Activated CD4-positive, alpha-beta memory T cell treated with anti-CD3 and anti-CD28 coated beads for 36 hours (primary cell): ENCODE results near the gene CCDC192. TPM values are rescaled to one million over a fixed set of nuclear protein-coding genes. Genes with fewer than 3 reads are reported as not detected.

Source experiments
- CTCF ChIA-PET: fragments of 350-600 bp; sonication (Branson Sonifier 250); formaldehyde crosslinking; loops from one replicate; lab custom pipeline; 2021; ENCODE audit warnings: antibody characterized with exemption, inconsistent platforms; lab: Charles Lee
- POLR2A ChIA-PET: fragments of 350-600 bp; sonication (Branson Sonifier 250); formaldehyde crosslinking; loops from one replicate; lab custom pipeline; 2021; ENCODE audit warnings: antibody characterized with exemption; lab: Charles Lee
- DNase-seq: peaks from one replicate; pipeline ENCODE4 v3.0.0-alpha.2; 2020
- H3K27ac Mint-ChIP-seq: one replicate; pipeline ENCODE4 v1.8.0; 2021; ENCODE audit warnings: mixed read lengths
- H3K27me3 Mint-ChIP-seq: one replicate; pipeline ENCODE4 v1.8.0; 2021; ENCODE audit warnings: mixed read lengths
- H3K36me3 Mint-ChIP-seq: one replicate; pipeline ENCODE4 v1.8.0; 2021; ENCODE audit warnings: mixed read lengths
- H3K4me1 Mint-ChIP-seq: one replicate; pipeline ENCODE4 v1.8.0; 2021; ENCODE audit warnings: low read depth, mixed read lengths
- H3K4me3 Mint-ChIP-seq: one replicate; pipeline ENCODE4 v1.8.0; 2021; ENCODE audit warnings: mild to moderate bottlenecking, mixed read lengths
- H3K9me3 Mint-ChIP-seq: one replicate; pipeline ENCODE4 v1.8.0; 2021; ENCODE audit warnings: mixed read lengths
- intact Hi-C: fragments of 100-400 bp; cut with micrococcal nuclease; formaldehyde crosslinking; loops from one replicate; pipeline ENCODE4 v1.15.1; 2023
- total RNA-seq, 2 experiments: library from RNA; stranded (reverse); gene quantifications; one replicate each; pipeline ENCODE4 v1.2.3, GENCODE V29; 2021

CCDC192 gene
- total RNA-seq, 2 experiments from 2014 or later = not detected

- CTCF ChIA-PET = no interaction called here
- DNase-seq = no peak
- POLR2A ChIA-PET = no interaction called here
- Mint-ChIP-seq H3K9me3 (no peaks in the 10 kb centered on the region), H3K36me3 (no peaks in the 10 kb centered on the region), H3K27ac (no peak overlapping the region), H3K4me3 (no peak overlapping the region), H3K4me1 (no peaks in the 10 kb centered on the region), H3K27me3 (peaks cover 2% of the 10 kb centered on the region)
- intact Hi-C loops = no loop called here
These were observed 161.3 kb downstream of the CCDC192 start for GRCh38 chr5:127864511-127864910.

- Mint-ChIP-seq H3K36me3 (no peaks in the 10 kb centered on the region), H3K4me3 (no peak overlapping the region), H3K27me3 (peaks cover 2% of the 10 kb centered on the region), H3K4me1 (no peaks in the 10 kb centered on the region), H3K9me3 (no peaks in the 10 kb centered on the region), H3K27ac (no peak overlapping the region)
- ChIA-PET CTCF (interaction anchor here (1.5 kb wide), 1 partner anchor 16 kb away, joined by 4 read pairs; no protein-coding TSS in a partner anchor), POLR2A (no interaction called here)
- intact Hi-C loops = no loop called here
- DNase-seq = no peak
These were observed 162.1 kb downstream of the CCDC192 start for GRCh38 chr5:127865273-127865672.

GRCh38 chr5:127867022-127867783, 164.0 kb downstream of the CCDC192 start:
- Mint-ChIP-seq H3K9me3 (no peaks in the 10 kb centered on the region), H3K27me3 (peaks cover 6% of the 10 kb centered on the region), H3K4me3 (no peak overlapping the region), H3K36me3 (no peaks in the 10 kb centered on the region), H3K27ac (no peak overlapping the region), H3K4me1 (no peaks in the 10 kb centered on the region)
- POLR2A ChIA-PET = no interaction called here
- intact Hi-C loops = no loop called here
- DNase-seq = no peak
- CTCF ChIA-PET = interaction anchor here (1.0 kb wide), 1 partner anchor 334 kb away, joined by 3 read pairs; no protein-coding TSS in a partner anchor

- peaks cover 6% of the 10 kb centered on the region for H3K27me3 Mint-ChIP-seq
- DNase-seq = no peak
- no peak overlapping the region for H3K4me3 Mint-ChIP-seq
- ChIA-PET POLR2A (no interaction called here), CTCF (no interaction called here)
- no peaks in the 10 kb centered on the region for H3K9me3 Mint-ChIP-seq
- H3K36me3 Mint-ChIP-seq = no peaks in the 10 kb centered on the region
- no peak overlapping the region for H3K27ac Mint-ChIP-seq
- H3K4me1 Mint-ChIP-seq = no peaks in the 10 kb centered on the region
- intact Hi-C loops = no loop called here
These were observed 167.7 kb downstream of the CCDC192 start for GRCh38 chr5:127870914-127871313.

- Mint-ChIP-seq H3K4me1 (no peaks in the 10 kb centered on the region), H3K27me3 (peaks cover 6% of the 10 kb centered on the region), H3K4me3 (no peak overlapping the region), H3K9me3 (no peaks in the 10 kb centered on the region), H3K36me3 (no peaks in the 10 kb centered on the region), H3K27ac (no peak overlapping the region)
- ChIA-PET POLR2A (no interaction called here), CTCF (no interaction called here)
- intact Hi-C loops = no loop called here
- no peak for DNase-seq
These were observed 168.4 kb downstream of the CCDC192 start for GRCh38 chr5:127871503-127872153.

- intact Hi-C loops = no loop called here
These were observed 169.3 kb downstream of the CCDC192 start for GRCh38 chr5:127872494-127872893.

GRCh38 chr5:127875235-127876021, 172.2 kb downstream of the CCDC192 start:
- peak; percentile 44 for DNase-seq
- ChIA-PET CTCF (interaction anchor here (0.8 to 2.2 kb wide), 9 partner anchors 9 to 352 kb away, joined by 3 to 12 read pairs (median 4); no protein-coding TSS in a partner anchor), POLR2A (no interaction called here)
- no peak overlapping the region for H3K4me3 Mint-ChIP-seq
- no peaks in the 10 kb centered on the region for H3K4me1 Mint-ChIP-seq
- intact Hi-C loops = loop anchor here (1.0 to 5.0 kb wide), 2 partner anchors 207 to 326 kb away; partner anchors contain the start of gene SLC12A2
- H3K27me3 Mint-ChIP-seq = peaks cover 8% of the 10 kb centered on the region
- H3K9me3 Mint-ChIP-seq = no peaks in the 10 kb centered on the region
- no peak overlapping the region for H3K27ac Mint-ChIP-seq
- H3K36me3 Mint-ChIP-seq = no peaks in the 10 kb centered on the region

More at GRCh38 chr5:127872494-127872893, 169.3 kb downstream of the CCDC192 start:
- peaks cover 6% of the 10 kb centered on the region for H3K27me3 Mint-ChIP-seq
- H3K27ac Mint-ChIP-seq = no peak overlapping the region
- H3K36me3 Mint-ChIP-seq = no peaks in the 10 kb centered on the region
- no peaks in the 10 kb centered on the region for H3K9me3 Mint-ChIP-seq
- H3K4me1 Mint-ChIP-seq = no peaks in the 10 kb centered on the region
- no peak overlapping the region for H3K4me3 Mint-ChIP-seq
- DNase-seq = no peak
- CTCF ChIA-PET = no interaction called here
- POLR2A ChIA-PET = no interaction called here

- Mint-ChIP-seq H3K4me3 (no peak overlapping the region), H3K27ac (no peak overlapping the region), H3K36me3 (no peaks in the 10 kb centered on the region), H3K4me1 (no peaks in the 10 kb centered on the region), H3K9me3 (no peaks in the 10 kb centered on the region), H3K27me3 (peaks cover 7% of the 10 kb centered on the region)
- no peak for DNase-seq
- POLR2A ChIA-PET = no interaction called here
- intact Hi-C loops = loop anchor here (5.0 kb wide), 1 partner anchor 206 kb away; the partner anchor contains the start of gene SLC12A2
- CTCF ChIA-PET = interaction anchor here (0.7 to 2.2 kb wide), 10 partner anchors 9 to 351 kb away, joined by 3 to 12 read pairs (median 4); no protein-coding TSS in a partner anchor
These were observed 173.2 kb downstream of the CCDC192 start for GRCh38 chr5:127876384-127876783.

- intact Hi-C loops = loop anchor here (5.0 kb wide), 1 partner anchor 204 kb away; the partner anchor contains the start of gene SLC12A2
These were observed 175.1 kb downstream of the CCDC192 start for GRCh38 chr5:127878174-127878750.

GRCh38 chr5:127884416-127884815, 181.2 kb downstream of the CCDC192 start:
- Mint-ChIP-seq H3K36me3 (no peaks in the 10 kb centered on the region), H3K27me3 (no peaks in the 10 kb centered on the region), H3K27ac (no peak overlapping the region), H3K4me1 (no peaks in the 10 kb centered on the region), H3K4me3 (no peak overlapping the region), H3K9me3 (no peaks in the 10 kb centered on the region)
- intact Hi-C loops = no loop called here
- CTCF ChIA-PET = no interaction called here
- no peak for DNase-seq
- POLR2A ChIA-PET = no interaction called here

More at GRCh38 chr5:127878174-127878750, 175.1 kb downstream of the CCDC192 start:
- no peaks in the 10 kb centered on the region for H3K4me1 Mint-ChIP-seq
- no peaks in the 10 kb centered on the region for H3K9me3 Mint-ChIP-seq
- H3K36me3 Mint-ChIP-seq = no peaks in the 10 kb centered on the region
- no peak overlapping the region for H3K27ac Mint-ChIP-seq
- no peak overlapping the region for H3K4me3 Mint-ChIP-seq
- DNase-seq = peak; percentile 32
- ChIA-PET CTCF (interaction anchor here (0.6 to 1.8 kb wide), 4 partner anchors 11 to 323 kb away, joined by 3 to 8 read pairs (median 4); no protein-coding TSS in a partner anchor), POLR2A (no interaction called here)
- peaks cover 4% of the 10 kb centered on the region for H3K27me3 Mint-ChIP-seq

GRCh38 chr5:127885176-127885575, 182.0 kb downstream of the CCDC192 start:
- Mint-ChIP-seq H3K36me3 (no peaks in the 10 kb centered on the region), H3K27ac (no peak overlapping the region), H3K4me1 (no peaks in the 10 kb centered on the region), H3K27me3 (no peaks in the 10 kb centered on the region), H3K4me3 (no peak overlapping the region), H3K9me3 (no peaks in the 10 kb centered on the region)
- no peak for DNase-seq
- intact Hi-C loops = no loop called here
- ChIA-PET POLR2A (interaction anchor here (0.6 kb wide), 1 partner anchor 309 kb away, joined by 3 read pairs; no protein-coding TSS in a partner anchor), CTCF (interaction anchor here (1.1 kb wide), 1 partner anchor 9 kb away, joined by 5 read pairs; no protein-coding TSS in a partner anchor)
